IMR-90 (cell line): ENCODE data around the gene ATPAF2. TPM values are rescaled to one million over a fixed set of nuclear protein-coding genes. Genes with fewer than 3 reads are reported as not detected.
"Not testable (repeated sequence)": the region's sequence is repeated elsewhere in the genome, so short reads cannot be mapped to it uniquely, and the experiment has no call there.

Experiments
- ATAC-seq: fragments of 200-7000 bp; cut with Tn5 transposase; 2 replicates; pipeline ENCODE4 v1.9.1; 2020; ENCODE audit warnings: low read depth, mild to moderate bottlenecking, moderate library complexity
- BruUV-seq: library from RNA; stranded (reverse); fragments of 400-500 nt; replicated peaks from 2 replicates; lab custom pipeline; 2021; lab: Mats Ljungman, UMichigan
- CTCF ChIA-PET: fragments of 300-600 bp; formaldehyde crosslinking; extraction: SDS; loops from one replicate; lab custom pipeline; 2021; ENCODE audit warnings: antibody characterized with exemption; lab: Yijun Ruan, JAX
- POLR2A ChIA-PET: fragments of 300-600 bp; sonication (Branson Sonifier 250); formaldehyde crosslinking; loops from one replicate; lab custom pipeline; 2022; ENCODE audit warnings: antibody characterized with exemption; ENCODE audit not compliant: unreplicated experiment; lab: Charles Lee
- DNase-seq: peaks from one replicate; pipeline ENCODE4 v3.0.0; 2013
- H2AFZ ChIP-seq: replicated peaks from 2 replicates; pipeline ENCODE3; 2013; ENCODE audit warnings: low read length, mild to moderate bottlenecking; ENCODE audit not compliant: poor library complexity
- H2AK5ac ChIP-seq: 2 replicates; pipeline ENCODE4 v1.6.1; 2013; ENCODE audit warnings: low read depth, low read length, inconsistent platforms
- H2AK9ac ChIP-seq: replicated peaks from 2 replicates; pipeline ENCODE3; 2013; ENCODE audit warnings: mild to moderate bottlenecking, low read depth, low read length, moderate library complexity; ENCODE audit not compliant: poor library complexity
- H2BK120ac ChIP-seq: 2 replicates; pipeline ENCODE4 v1.6.1; 2013; ENCODE audit warnings: low read depth, low read length, inconsistent platforms
- H2BK15ac ChIP-seq: 3 replicates; pipeline ENCODE4 v1.6.1; 2013; ENCODE audit warnings: low read depth, low read length, inconsistent platforms
- H2BK20ac ChIP-seq: 2 replicates; pipeline ENCODE4 v1.6.1; 2013; ENCODE audit warnings: low read depth, mild to moderate bottlenecking, inconsistent platforms, low read length, moderate library complexity
- H2BK5ac ChIP-seq: 2 replicates; pipeline ENCODE4 v1.6.1; 2013; ENCODE audit warnings: mild to moderate bottlenecking, low read depth, low read length, inconsistent platforms; ENCODE audit not compliant: poor library complexity, severe bottlenecking
- H3K14ac ChIP-seq: replicated peaks from 2 replicates; pipeline ENCODE4 v1.6.1; 2013; ENCODE audit warnings: low read depth, low read length, inconsistent platforms
- H3K18ac ChIP-seq: 2 replicates; pipeline ENCODE4 v1.6.1; 2013; ENCODE audit warnings: low read depth, low read length, control low read depth
- H3K23ac ChIP-seq: 2 replicates; pipeline ENCODE4 v1.6.1; 2013; ENCODE audit warnings: low read depth, low read length, inconsistent platforms
- H3K27ac ChIP-seq: 2 replicates; pipeline ENCODE4 v1.5.1; 2013; ENCODE audit warnings: mild to moderate bottlenecking, control low read depth, low read length; ENCODE audit not compliant: insufficient read depth
- H3K27me3 ChIP-seq: 2 replicates; pipeline ENCODE4 v1.6.1; 2013; ENCODE audit warnings: low read length; ENCODE audit not compliant: control insufficient read depth, insufficient read depth
- H3K36me3 ChIP-seq: 2 replicates; pipeline ENCODE4 v1.6.1; 2013; ENCODE audit warnings: low read length, mixed read lengths; ENCODE audit not compliant: control insufficient read depth, insufficient read depth
- H3K4ac ChIP-seq: 2 replicates; pipeline ENCODE4 v1.6.1; 2013; ENCODE audit warnings: low read depth, low read length, inconsistent platforms
- H3K4me1 ChIP-seq: 2 replicates; pipeline ENCODE4 v1.6.1; 2013; ENCODE audit warnings: low read length, mixed read lengths; ENCODE audit not compliant: control insufficient read depth, insufficient read depth
- H3K4me2 ChIP-seq: 2 replicates; pipeline ENCODE4 v1.6.1; 2013; ENCODE audit warnings: low read depth, mild to moderate bottlenecking, control low read depth, low read length, moderate library complexity
- H3K4me3 ChIP-seq: 2 replicates; pipeline ENCODE4 v1.5.1; 2013; ENCODE audit warnings: low read depth, mild to moderate bottlenecking, control low read depth, low read length, moderate library complexity; ENCODE audit not compliant: insufficient read depth
- H3K56ac ChIP-seq: 2 replicates; pipeline ENCODE4 v1.6.1; 2013; ENCODE audit warnings: low read length, inconsistent platforms; ENCODE audit not compliant: insufficient read depth; ENCODE audit errors: extremely low read depth
- H3K79me1 ChIP-seq, 2 experiments: 2 replicates each; pipeline ENCODE4 v1.6.1; 2013; ENCODE audit warnings: low read length in 2 of 2, inconsistent platforms in 1 of 2, low read depth in 1 of 2
- H3K9ac ChIP-seq: 2 replicates; pipeline ENCODE4 v1.6.1; 2013; ENCODE audit warnings: low read depth, low read length, control low read depth
- H3K9me1 ChIP-seq: 2 replicates; pipeline ENCODE4 v1.6.1; 2013; ENCODE audit warnings: low read length, inconsistent platforms; ENCODE audit not compliant: insufficient read depth
- H3K9me3 ChIP-seq: 2 replicates; pipeline ENCODE4 v1.6.1; 2013; ENCODE audit warnings: low read length; ENCODE audit not compliant: control insufficient read depth, insufficient read depth
- H4K20me1 ChIP-seq: 2 replicates; pipeline ENCODE4 v1.6.1; 2013; ENCODE audit warnings: low read length, inconsistent platforms; ENCODE audit not compliant: insufficient read depth
- H4K5ac ChIP-seq: 2 replicates; pipeline ENCODE4 v1.6.1; 2013; ENCODE audit warnings: mild to moderate bottlenecking, low read depth, low read length, control low read depth
- H4K8ac ChIP-seq, 2 experiments: 2 replicates each; pipeline ENCODE4 v1.6.1; 2013; ENCODE audit warnings: low read depth in 2 of 2, low read length in 2 of 2, control low read depth in 1 of 2, inconsistent platforms in 1 of 2
- H4K91ac ChIP-seq: 2 replicates; pipeline ENCODE4 v1.6.1; 2013; ENCODE audit warnings: low read depth, low read length, inconsistent platforms; ENCODE audit not compliant: insufficient read depth
- CEBPB ChIP-seq: IDR thresholded peaks from 2 replicates; pipeline ENCODE4 v1.6.1; 2012; ENCODE audit warnings: low read depth, low read length, improper control_type of control experiment
- WGBS, 2 experiments: methylation state at CpG; one replicate each; pipeline versions ENCODE4 v1.1.5 to v1.1.7; 2013; ENCODE audit warnings: missing lambda C conversion rate in 2 of 2; ENCODE audit not compliant: insufficient read length in 1 of 2; ENCODE audit errors: extremely low coverage in 2 of 2; 5-methylcytosine and 5-hydroxymethylcytosine counted together
- dilution Hi-C: fragments of 300-500 bp; cut with HindIII; formaldehyde crosslinking; loops from one replicate; pipeline ENCODE4 v1.14.3; 2018; ENCODE audit warnings: low sequenced_read_pairs; ENCODE audit not compliant: unreplicated experiment
- in situ Hi-C: fragments of 300-500 bp; cut with MboI; formaldehyde crosslinking; loops from 3 replicates; pipeline ENCODE4 v1.14.3; 2019; ENCODE audit warnings: low sequenced_read_pairs, inconsistent platforms, mixed read lengths
- intact Hi-C: fragments of 100-400 bp; cut with micrococcal nuclease; formaldehyde crosslinking; loops from 2 replicates; pipeline ENCODE4 v1.10.0; 2022
- polyA plus RNA-seq, 3 experiments: library from polyadenylated mRNA; depleted of rRNA; stranded (reverse); fragments of >200 nt; gene quantifications; 2 replicates each; pipeline ENCODE4 v1.2.3, GENCODE V29; 2012; ENCODE audit warnings: low replicate concordance in 1 of 3
- total RNA-seq: library from RNA; depleted of rRNA; stranded (reverse); fragments of >200 nt; gene quantifications from 2 replicates; pipeline ENCODE4 v1.2.3, GENCODE V29; 2012

The ATPAF2 gene
- total and polyA plus RNA-seq, 2 of the 4 experiments (the other 2 are of a cell fraction), result 19.5 to 27.6 TPM

- H2AFZ ChIP-seq, H2BK15ac ChIP-seq, H3K36me3 ChIP-seq, H3K14ac ChIP-seq, H3K23ac ChIP-seq, H3K9me3 ChIP-seq, dilution Hi-C loops, H3K9ac ChIP-seq, CTCF ChIA-PET, H2BK5ac ChIP-seq, H3K27ac ChIP-seq, H2BK120ac ChIP-seq, H3K9me1 ChIP-seq, H4K5ac ChIP-seq, BruUV-seq, H3K4me1 ChIP-seq, H3K27me3 ChIP-seq, POLR2A ChIA-PET, H3K4ac ChIP-seq, H4K20me1 ChIP-seq, H3K79me1 ChIP-seq, H2AK9ac ChIP-seq, H4K8ac ChIP-seq, ATAC-seq, H4K91ac ChIP-seq, H2AK5ac ChIP-seq, H3K18ac ChIP-seq, H2BK20ac ChIP-seq, DNase-seq, intact Hi-C loops, H3K56ac ChIP-seq, H3K4me3 ChIP-seq, H3K4me2 ChIP-seq, in situ Hi-C loops: not testable (repeated sequence)
- 100% methylated on average over 1 of the region's 8 CpGs; no CpG with 5 or more reads in 1 of the 2 experiments for WGBS, 2 experiments
- TF ChIP-seq CEBPB, result peak; percentile 60
Observed at GRCh38 chr17:17995887-17996286, 43.1 kb downstream of the ATPAF2 start.
